MM.1S (cell line): ENCODE data around the gene SPTBN1.

ENCODE experiments used
- DNase-seq: peaks from one replicate; pipeline ENCODE4 v3.0.0-alpha.2; 2015
- H2AFZ ChIP-seq: fragments of 300-600 bp; sonication (generic); 2 replicates; pipeline ENCODE4 v1.6.0; 2016; ENCODE audit warnings: antibody characterized with exemption, low read length
- H3F3A ChIP-seq: fragments of 300-600 bp; sonication (generic); 2 replicates; pipeline ENCODE4 v1.6.1; 2016; ENCODE audit warnings: mild to moderate bottlenecking, antibody characterized with exemption, low read length, moderate library complexity, mixed read lengths; ENCODE audit not compliant: insufficient read depth
- H3K27ac ChIP-seq: fragments of 300-600 bp; sonication (generic); 2 replicates; pipeline ENCODE4 v1.5.1; 2016; ENCODE audit warnings: mild to moderate bottlenecking, low read length
- H3K27me3 ChIP-seq: fragments of 300-600 bp; sonication (generic); replicated peaks from 2 replicates; pipeline ENCODE4 v1.6.0; 2016; ENCODE audit warnings: low read length; ENCODE audit not compliant: insufficient read depth
- H3K36me3 ChIP-seq: fragments of 300-600 bp; sonication (generic); replicated peaks from 2 replicates; pipeline ENCODE4 v1.6.1; 2016; ENCODE audit warnings: mild to moderate bottlenecking, low read length, mixed read lengths; ENCODE audit not compliant: insufficient read depth
- H3K4me1 ChIP-seq: fragments of 300-600 bp; sonication (generic); 2 replicates; pipeline ENCODE4 v1.6.1; 2016; ENCODE audit warnings: low read length, mixed read lengths
- H3K4me2 ChIP-seq: fragments of 300-600 bp; sonication (generic); 2 replicates; pipeline ENCODE4 v1.6.0; 2016; ENCODE audit warnings: low read depth, low read length
- H3K4me3 ChIP-seq: fragments of 300-600 bp; sonication (generic); 2 replicates; pipeline ENCODE4 v1.5.1; 2016; ENCODE audit warnings: low read length, mixed read lengths
- H3K79me2 ChIP-seq: fragments of 300-600 bp; sonication (generic); 2 replicates; pipeline ENCODE4 v1.6.1; 2016; ENCODE audit warnings: mixed run types, low read length, mixed read lengths
- H3K9ac ChIP-seq: fragments of 300-600 bp; sonication (generic); 2 replicates; pipeline ENCODE4 v1.6.1; 2016; ENCODE audit warnings: low read length, mixed read lengths
- H3K9me2 ChIP-seq: fragments of 300-600 bp; sonication (generic); replicated peaks from 2 replicates; pipeline ENCODE4 v1.6.1; 2016; ENCODE audit warnings: mild to moderate bottlenecking, low read length, mixed read lengths; ENCODE audit not compliant: insufficient read depth
- H3K9me3 ChIP-seq: fragments of 300-600 bp; sonication (generic); replicated peaks from 2 replicates; pipeline ENCODE4 v1.6.1; 2016; ENCODE audit warnings: mild to moderate bottlenecking, low read length, mixed read lengths; ENCODE audit not compliant: insufficient read depth
- H4K20me1 ChIP-seq: fragments of 300-600 bp; sonication (generic); 2 replicates; pipeline ENCODE4 v1.6.1; 2016; ENCODE audit warnings: mild to moderate bottlenecking, low read length, moderate library complexity, mixed read lengths; ENCODE audit not compliant: insufficient read depth
- CTCF ChIP-seq: fragments of 300-600 bp; sonication (generic); IDR thresholded peaks from 2 replicates; pipeline ENCODE4 v1.5.1; 2016; ENCODE audit warnings: antibody characterized with exemption, low read length, mixed read lengths
- EZH2 ChIP-seq: fragments of 300-600 bp; sonication (generic); optimal IDR thresholded peaks from 2 replicates; pipeline ENCODE3; 2017; ENCODE audit warnings: low read depth, mild to moderate bottlenecking, antibody characterized with exemption, low read length, mixed read lengths
- EZH2phosphoT487 ChIP-seq: fragments of 300-600 bp; sonication (generic); IDR thresholded peaks from 2 replicates; pipeline ENCODE4 v1.6.1; 2018; ENCODE audit warnings: antibody characterized with exemption, low read length

The SPTBN1 gene

GRCh38 chr2:54591551-54591950 is 135.4 kb downstream of the SPTBN1 start:
- no peak for TF ChIP-seq EZH2
- no peak for TF ChIP-seq EZH2phosphoT487
- no peak for TF ChIP-seq CTCF
- Histone ChIP-seq H3K4me2 (no peak overlapping the region), H3K27ac (no peak overlapping the region), H3K79me2 (peaks cover 100% of the 10 kb centered on the region), H3K9me2 (no peaks in the 10 kb centered on the region), H3F3A (no peaks in the 10 kb centered on the region), H3K9ac (no peak overlapping the region), H3K9me3 (no peaks in the 10 kb centered on the region), H3K36me3 (peaks cover 9% of the 10 kb centered on the region; the same call in 1 of the 2 replicates), H3K27me3 (no peaks in the 10 kb centered on the region), H3K4me3 (no peak overlapping the region), H4K20me1 (peaks cover 64% of the 10 kb centered on the region), H3K4me1 (peaks cover 7% of the 10 kb centered on the region; the same call in 1 of the 2 replicates), H2AFZ (no peak overlapping the region)
- no peak for DNase-seq

- H3K27me3 ChIP-seq = no peaks in the 10 kb centered on the region
- H2AFZ ChIP-seq = no peak overlapping the region
- no peak overlapping the region for H3K4me2 ChIP-seq
- no peak overlapping the region for H3K4me3 ChIP-seq
- no peaks in the 10 kb centered on the region for H3K9me2 ChIP-seq
- no peaks in the 10 kb centered on the region for H3F3A ChIP-seq
- H3K9me3 ChIP-seq = no peaks in the 10 kb centered on the region
- H3K4me1 ChIP-seq = no peaks in the 10 kb centered on the region
- no peak for DNase-seq
- no peak overlapping the region for H3K27ac ChIP-seq
- H4K20me1 ChIP-seq = peaks cover 58% of the 10 kb centered on the region
- no peak for TF ChIP-seq CTCF
- no peak for TF ChIP-seq EZH2
- H3K9ac ChIP-seq = no peak overlapping the region
- H3K79me2 ChIP-seq = peaks cover 100% of the 10 kb centered on the region
- H3K36me3 ChIP-seq = peaks cover 9% of the 10 kb centered on the region; the same call in 1 of the 2 replicates
Measured at GRCh38 chr2:54593249-54593648, 137.1 kb downstream of the SPTBN1 start.

- no peak for DNase-seq
- Histone ChIP-seq H3K9me2 (no peaks in the 10 kb centered on the region), H3K36me3 (peaks cover 9% of the 10 kb centered on the region; the same call in 1 of the 2 replicates), H3F3A (no peaks in the 10 kb centered on the region), H3K4me3 (no peak overlapping the region), H3K4me2 (no peak overlapping the region), H3K9ac (no peak overlapping the region), H3K9me3 (no peaks in the 10 kb centered on the region), H3K27ac (no peak overlapping the region), H3K4me1 (no peaks in the 10 kb centered on the region), H3K27me3 (no peaks in the 10 kb centered on the region), H4K20me1 (peaks cover 62% of the 10 kb centered on the region), H2AFZ (no peak overlapping the region), H3K79me2 (peaks cover 100% of the 10 kb centered on the region)
- TF ChIP-seq CTCF (no peak), EZH2 (no peak), EZH2phosphoT487 (no peak)
Measured at GRCh38 chr2:54594048-54594447, 137.9 kb downstream of the SPTBN1 start.
